Measurements from ENCODE around the gene CALHM1. TPM values are rescaled to one million over a fixed set of nuclear protein-coding genes. Genes with fewer than 3 reads are reported as not detected.

CALHM1 gene
- total RNA-seq, 1 experiment from 2014 or later: not detected

- no peak for DNase-seq (ENCODE audit: extremely low read depth, low read depth)
These were observed 1.5 kb downstream of the CALHM1 start for GRCh38 chr10:103457176-103457712.

DNA sequence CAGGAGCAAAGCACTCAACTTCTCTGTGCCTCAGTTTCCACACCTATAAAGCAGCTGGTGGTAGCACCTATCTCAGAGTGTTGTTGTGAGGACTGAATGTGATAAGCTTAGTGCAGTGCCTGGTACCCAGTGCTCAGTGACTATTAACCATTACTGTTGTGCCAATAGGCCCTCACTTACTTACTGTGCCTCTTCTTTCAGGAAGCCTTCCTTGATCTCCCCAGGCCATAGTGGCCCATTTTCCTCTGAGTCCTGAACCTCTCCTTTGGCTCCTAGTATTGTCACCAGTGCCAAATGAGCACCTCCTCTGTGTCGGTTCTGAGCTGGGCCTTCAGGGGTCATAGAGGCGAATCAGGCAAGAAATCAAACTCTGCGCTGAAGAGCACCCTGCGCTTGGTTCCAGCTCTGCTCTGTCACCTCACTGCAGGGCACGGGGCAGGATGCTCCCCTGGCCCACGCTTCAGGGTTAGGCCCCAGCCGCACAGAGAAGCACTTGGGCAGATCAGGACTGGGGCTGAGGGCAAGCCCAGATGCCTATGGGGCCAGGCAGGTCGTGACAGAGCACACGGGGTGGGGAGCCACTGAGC lies 2.5 kb downstream of the CALHM1 start:
- no peak for DNase-seq (ENCODE audit: extremely low read depth, low read depth)

DNA sequence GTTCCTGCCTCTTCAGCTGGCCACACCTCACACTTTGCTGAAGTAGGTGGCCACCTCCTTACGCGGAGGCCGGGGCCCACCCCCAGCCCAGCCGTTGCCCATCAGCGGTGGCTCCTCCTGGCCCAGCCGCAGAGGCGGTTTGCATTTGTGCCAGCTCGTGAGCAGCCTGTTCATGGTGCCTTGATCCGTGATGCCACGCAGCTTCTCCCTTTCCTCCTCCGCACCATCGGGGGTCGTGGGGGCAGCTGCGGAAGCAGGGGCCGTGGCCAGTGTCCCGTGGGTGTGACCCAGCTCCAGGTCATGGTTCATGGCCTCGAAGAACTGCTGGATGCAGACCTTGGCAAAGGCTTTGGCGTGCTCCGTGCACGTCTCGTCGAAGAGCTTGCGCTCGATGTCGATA lies 3.5 kb downstream of the CALHM1 start:
- no peak for DNase-seq (ENCODE audit: extremely low read depth, low read depth)

GRCh38 chr10:103454026-103454425 lies 4.7 kb downstream of the CALHM1 start:
- no peak for DNase-seq (ENCODE audit: extremely low read depth, low read depth)

DNA sequence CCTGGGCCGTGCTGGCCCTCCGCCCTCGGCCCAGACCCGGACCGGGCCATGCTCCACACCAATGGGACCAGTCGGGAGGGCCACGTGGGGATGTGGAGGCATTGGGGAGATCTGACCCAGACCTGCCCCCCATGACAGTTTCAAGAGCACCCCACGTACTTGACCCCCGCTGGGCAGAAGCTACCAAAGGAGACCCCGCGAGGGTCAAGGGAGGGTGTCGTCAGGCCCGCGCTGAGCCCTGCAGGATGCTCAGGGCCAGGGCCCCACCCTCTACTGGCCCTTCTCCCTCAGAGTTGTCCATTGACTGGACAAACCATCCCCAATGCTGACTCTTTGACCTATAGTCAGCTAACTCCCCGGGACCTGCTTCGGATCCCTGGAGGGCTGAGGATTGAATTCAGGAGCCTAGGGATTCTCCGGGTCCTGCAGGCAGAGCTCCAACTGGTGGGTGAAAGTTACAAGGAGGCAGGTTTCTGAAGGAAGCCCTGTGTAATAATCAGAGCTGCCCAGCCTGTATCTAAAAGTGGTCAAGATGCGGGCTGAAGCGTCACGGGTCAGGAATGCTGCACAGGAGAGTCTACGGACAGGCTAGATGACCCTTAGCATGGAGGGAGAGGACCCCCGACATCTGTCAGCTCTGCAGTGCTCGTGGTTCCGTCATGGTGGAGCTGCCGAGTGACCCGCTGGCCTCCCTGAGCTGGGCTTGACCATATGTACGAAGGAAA lies 6.0 kb downstream of the CALHM1 start:
- no peak for DNase-seq (ENCODE audit: extremely low read depth, low read depth)

DNA sequence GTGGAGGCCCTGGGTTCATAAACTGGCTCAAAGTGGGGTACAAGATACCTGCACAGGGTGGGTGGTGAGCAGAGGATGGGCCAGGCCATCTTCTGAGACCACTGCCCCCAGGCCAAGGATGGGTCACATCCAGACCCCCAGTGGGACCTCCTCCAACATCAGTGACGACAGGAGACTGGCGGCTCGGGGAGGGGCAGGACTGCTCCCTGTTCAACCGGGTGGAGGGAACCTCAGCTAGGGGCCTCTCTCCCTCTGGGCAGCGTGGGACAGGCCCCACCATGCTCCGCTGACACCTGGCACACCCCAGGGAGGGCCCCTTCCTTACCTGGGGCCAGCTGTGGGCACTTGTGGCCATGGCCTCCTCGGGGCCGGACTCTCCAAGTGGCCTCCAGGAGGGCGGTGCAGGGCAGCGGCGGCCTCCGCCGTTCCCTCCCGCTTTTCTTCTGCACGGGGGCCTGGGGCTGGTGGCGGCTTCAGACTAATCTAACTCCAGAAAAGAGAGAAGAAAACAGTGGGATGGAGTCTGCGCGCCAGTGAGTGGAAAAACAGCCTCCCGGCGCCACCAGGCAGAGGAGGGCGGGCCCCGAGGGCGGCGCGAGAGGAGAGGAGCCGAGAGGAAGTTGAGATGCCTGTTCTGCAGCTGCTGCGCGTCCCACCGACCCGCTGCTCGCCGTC lies 6.7 kb downstream of the CALHM1 start, which contains the start of gene CALHM2:
Gene CALHM2, minus strand, starts transcription at position 540 of the 675 bp plus-strand sequence. CDS start 2,429 bp downstream, outside the sequence.
- peak; percentile 28 for DNase-seq (ENCODE audit: extremely low read depth, low read depth)

DNA sequence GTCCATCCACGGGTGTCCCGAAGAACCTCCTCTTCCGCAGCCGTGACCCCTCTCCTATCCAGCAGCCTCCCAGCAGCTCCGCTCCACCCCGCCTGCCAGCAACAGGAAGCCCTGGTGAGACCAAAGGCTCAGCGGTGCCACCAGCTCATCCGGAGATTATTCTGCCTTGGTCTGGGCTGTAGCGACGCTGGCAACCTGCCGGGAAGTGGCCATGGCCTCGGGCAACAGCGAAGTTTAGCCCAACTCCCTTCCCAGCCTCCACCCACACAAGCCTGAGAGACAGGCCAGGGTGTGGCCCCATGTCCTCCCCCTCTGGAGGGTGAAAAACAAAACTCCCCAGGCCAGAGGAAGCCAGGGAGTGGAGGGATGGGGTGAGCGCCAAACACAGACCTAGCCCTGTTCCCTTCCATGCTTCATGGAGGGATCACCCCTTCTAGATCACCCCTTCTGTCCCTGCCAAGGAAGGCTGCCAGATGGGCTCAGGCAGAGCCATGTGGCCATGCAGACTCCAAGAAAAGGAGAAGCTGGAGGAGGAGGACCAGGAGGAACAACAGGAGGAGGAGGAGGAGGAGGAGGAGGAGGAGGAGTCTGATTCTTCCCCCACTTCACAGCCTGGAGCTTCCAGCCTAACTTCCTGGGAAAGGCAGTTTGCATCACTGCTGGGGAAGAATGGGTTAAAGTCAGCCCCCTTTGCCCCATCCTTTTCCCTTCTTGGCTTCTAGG lies 7.4 kb downstream of the CALHM1 start:
- peak; percentile 58 for DNase-seq (ENCODE audit: extremely low read depth, low read depth)

GRCh38 chr10:103450201-103450695 lies 8.5 kb downstream of the CALHM1 start:
- DNase-seq (ENCODE audit: extremely low read depth, low read depth): no peak

DNA sequence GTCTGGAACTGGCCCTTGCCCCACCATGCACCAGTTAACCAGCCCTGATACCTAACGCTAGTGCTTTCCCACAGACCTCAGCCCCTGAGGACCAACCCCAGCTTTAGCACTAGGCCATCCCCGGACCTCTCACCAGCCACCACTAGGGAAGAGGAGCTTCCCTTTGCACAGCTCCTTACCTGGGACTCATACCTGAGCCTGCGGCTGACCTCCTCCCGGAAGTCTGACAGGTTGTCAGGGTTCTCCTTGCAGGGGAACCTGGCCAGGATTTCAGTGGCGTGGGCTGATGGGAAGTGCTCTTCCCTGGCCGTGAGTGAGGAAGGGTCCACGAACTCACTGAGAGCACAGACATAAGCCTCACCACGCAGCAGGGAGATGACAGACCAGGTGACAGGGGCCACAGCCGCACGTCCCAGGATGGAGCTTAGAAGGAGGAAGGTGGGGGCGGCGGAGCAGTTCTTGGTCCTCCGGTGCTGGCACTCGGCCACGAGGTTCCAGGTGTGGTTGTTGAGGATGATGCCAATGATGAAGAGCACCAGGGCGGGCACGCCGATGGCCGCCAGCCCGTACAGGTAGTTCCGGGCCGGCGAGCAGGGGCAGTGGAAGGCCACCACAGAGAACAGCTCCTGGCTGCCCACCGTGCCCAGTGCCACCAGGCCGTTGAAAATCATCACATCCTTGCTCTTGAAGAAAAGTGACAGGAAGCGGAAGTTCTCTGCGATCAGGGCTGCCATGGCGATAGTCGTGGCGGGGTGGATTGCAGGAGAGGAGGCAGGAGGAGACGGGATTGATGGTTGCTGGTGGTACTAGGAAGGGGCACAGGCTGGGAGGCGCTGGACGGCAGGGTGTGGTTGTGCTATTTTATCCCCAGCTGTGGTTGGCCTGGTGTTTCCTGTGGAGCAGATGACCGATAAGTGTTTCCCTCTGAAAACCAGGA lies 9.2 kb downstream of the CALHM1 start:
- DNase-seq (ENCODE audit: extremely low read depth, low read depth): no peak

DNA sequence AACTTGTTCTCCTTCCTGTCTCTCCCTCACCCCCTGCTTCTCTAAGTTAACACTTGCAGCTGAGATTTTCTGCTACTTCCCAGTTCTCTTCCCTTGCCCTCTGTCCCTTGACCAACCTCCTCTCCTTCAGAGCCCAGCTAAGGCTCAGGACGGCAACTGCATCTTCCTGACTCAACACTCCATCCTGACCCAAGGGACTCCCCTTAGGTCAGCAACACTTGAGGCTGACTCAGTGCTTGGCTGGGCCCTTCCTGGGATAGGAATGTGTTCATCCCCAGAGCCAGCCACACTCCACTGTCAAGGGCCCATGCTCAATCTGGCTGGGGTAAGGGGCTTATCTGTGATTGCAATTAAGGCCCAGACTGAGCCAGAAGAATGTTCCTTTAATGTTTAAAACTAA lies 10.0 kb downstream of the CALHM1 start:
- peak; percentile 18 for DNase-seq (ENCODE audit: extremely low read depth, low read depth)

GRCh38 chr10:103447187-103447586 lies 11.5 kb downstream of the CALHM1 start:
- no peak for DNase-seq (ENCODE audit: extremely low read depth, low read depth)

DNA sequence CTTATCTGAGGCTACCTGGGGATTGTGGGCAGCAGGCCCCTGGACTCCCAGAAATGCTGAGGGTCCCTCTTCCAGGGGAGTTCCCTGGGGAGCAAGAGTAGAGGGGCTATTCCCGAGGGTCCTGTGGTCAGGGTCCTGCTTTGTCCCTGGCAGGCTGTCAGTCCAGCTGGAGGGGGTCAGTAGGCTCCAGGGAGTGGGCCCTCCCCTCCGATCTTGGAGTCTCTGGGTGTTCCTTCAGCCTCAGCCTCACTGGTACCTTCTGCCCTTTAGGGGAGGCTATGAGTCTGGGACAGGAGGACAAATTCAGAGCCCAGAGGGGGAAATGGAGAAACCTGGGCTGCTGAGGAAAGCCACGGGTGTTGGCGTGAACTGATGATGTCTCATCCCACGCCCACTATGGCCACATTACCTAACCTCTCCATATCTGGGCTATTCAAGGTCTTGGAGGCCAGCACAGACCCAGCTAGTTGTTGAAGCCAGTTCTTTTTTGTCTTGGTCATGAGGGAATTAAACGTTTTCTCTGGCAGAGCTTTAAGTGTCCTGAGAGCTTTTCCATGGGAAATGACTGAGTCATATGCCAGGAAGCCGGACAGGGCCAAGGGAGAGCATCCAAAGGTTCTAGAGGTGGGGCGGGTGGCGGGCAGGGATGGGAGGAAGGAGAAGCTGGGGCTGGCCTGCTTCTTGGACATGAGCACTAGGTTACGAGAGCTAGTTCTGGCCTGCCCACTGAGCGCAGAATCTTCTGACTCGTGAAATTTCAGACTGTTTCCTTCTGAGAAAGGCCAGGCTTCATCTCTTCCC lies 12.7 kb downstream of the CALHM1 start:
- no peak for DNase-seq (ENCODE audit: extremely low read depth, low read depth)

DNA sequence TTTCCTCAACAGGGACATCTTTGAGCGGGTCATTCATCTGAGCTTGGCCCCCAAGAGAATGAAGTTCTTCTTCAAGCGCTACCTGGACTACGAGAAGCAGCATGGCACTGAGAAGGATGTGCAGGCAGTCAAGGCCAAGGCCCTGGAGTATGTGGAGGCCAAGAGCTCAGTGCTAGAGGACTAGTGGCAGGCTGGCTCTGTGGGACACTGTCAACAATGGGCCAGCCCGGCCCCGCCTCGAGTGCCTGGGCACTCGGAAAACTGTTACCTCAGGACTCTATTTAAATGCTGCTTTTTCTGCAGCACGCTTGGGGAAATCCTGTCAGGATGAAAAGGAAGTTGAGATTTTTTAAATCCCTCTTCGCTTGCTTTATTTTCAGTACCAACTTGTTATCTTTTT lies 13.3 kb downstream of the CALHM1 start:
- DNase-seq (ENCODE audit: extremely low read depth, low read depth): no peak

- DNase-seq (ENCODE audit: extremely low read depth, low read depth): no peak
These were observed 14.2 kb downstream of the CALHM1 start for GRCh38 chr10:103444478-103444877.

DNA sequence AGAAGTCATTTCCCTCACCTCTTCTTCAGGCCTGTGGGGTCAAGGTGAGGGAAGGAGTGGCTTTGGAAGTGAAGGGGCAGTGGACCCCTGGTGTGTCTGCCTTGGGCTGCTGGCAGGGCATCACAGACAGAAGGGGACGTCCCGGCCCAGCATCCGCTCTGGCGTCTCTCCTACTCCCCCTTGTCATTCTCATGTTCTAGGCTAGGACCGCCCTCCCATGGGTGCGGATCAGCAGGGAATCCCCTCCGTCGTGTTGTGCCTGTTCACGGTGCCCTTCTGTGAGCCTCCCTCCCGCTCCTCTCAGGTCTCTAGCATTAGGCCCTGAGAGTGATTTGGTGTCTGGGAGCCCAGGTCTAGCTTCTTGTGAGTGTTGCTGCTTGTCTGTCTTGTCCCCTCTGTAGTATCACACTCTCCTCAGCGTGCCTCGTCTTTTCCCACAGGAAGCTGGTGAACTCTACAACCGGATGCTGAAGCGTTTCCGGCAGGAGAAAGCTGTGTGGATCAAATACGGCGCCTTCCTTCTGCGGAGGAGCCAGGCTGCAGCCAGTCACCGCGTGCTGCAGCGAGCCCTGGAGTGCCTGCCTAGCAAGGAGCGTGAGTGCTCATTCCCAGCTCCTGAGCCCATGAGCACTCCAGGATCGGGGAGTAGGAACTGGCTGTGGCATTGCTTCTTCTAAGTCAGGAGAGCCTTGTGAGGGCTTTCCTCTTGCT lies 15.1 kb downstream of the CALHM1 start:
- no peak for DNase-seq (ENCODE audit: extremely low read depth, low read depth)

DNA sequence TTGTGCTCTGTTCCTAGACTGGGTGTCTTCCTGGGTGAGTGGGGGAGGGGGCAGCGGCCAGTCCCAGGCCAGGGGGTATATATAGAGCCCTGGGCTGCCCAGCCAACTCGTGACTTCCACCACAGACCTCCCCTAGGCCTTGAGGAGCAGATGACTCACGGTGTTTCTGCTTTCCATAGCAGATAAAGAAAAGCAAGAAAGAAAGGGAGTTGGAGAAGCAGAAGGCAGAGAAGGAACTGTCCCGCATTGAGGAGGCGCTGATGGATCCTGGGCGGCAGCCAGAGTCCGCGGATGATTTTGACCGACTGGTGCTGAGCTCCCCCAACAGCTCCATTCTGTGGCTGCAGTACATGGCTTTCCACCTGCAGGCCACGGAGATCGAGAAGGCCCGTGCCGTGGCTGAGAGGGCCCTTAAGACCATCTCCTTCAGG lies 16.7 kb downstream of the CALHM1 start:
- no peak for DNase-seq (ENCODE audit: extremely low read depth, low read depth)

- DNase-seq (ENCODE audit: extremely low read depth, low read depth): no peak
These were observed 17.1 kb downstream of the CALHM1 start for GRCh38 chr10:103441611-103442010.

GRCh38 chr10:103441206-103441605 lies 17.5 kb downstream of the CALHM1 start:
- DNase-seq (ENCODE audit: extremely low read depth, low read depth): no peak

Measured in NCI-H460 (cell line).